ENCODE measurements around the gene HOXD10. TPM values are rescaled to one million over a fixed set of nuclear protein-coding genes. Genes with fewer than 3 reads are reported as not detected.

The HOXD10 gene
- total and polyA plus RNA-seq, 2 of the 13 experiments (the other 11 are each of a cell fraction or from before 2014, with no cell fraction given) = not detected

DNA sequence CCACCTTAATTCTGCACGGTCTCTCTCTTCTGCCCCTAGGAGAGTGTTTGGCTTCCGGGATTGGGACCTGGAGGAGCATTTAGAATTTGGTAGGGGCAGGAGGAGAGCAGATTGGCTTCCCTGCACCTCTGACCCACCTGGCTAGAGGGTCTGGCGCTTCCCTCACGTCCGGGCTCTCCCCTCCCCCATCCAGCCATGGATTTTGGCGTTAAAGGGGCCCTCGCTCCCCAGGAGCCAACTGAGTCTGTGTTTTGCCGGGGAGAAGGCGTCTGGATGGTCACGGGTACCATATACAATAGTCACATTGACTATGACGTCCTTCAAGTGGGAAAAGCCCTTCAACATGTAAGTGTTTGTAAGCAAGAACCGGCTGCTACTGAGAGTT, 47.1 kb downstream of the HOXD10 start:
- H3K4me2 ChIP-seq (ENCODE audit: low read depth, low read length) = no peak overlapping the region
- H3K4me1 ChIP-seq (ENCODE audit: insufficient read depth, low read length) = peaks cover 34% of the 10 kb centered on the region
- no peaks in the 10 kb centered on the region for H3K36me3 ChIP-seq (replicated peaks in 1 of 2; ENCODE audit: control insufficient read depth in 1 of 2, insufficient read depth in 2 of 2, low read length in 2 of 2)
- H3K9me3 ChIP-seq (ENCODE audit: low read length) = no peaks in the 10 kb centered on the region
- H3K27me3 ChIP-seq (ENCODE audit: control insufficient read depth in 1 of 2, insufficient read depth in 2 of 2, low read length in 2 of 2) = peaks cover 17 to 93% of the 10 kb centered on the region in 2 experiments
- no peak overlapping the region for H2AFZ ChIP-seq (ENCODE audit: low read length)
- TF ChIP-seq, protein P1, sequence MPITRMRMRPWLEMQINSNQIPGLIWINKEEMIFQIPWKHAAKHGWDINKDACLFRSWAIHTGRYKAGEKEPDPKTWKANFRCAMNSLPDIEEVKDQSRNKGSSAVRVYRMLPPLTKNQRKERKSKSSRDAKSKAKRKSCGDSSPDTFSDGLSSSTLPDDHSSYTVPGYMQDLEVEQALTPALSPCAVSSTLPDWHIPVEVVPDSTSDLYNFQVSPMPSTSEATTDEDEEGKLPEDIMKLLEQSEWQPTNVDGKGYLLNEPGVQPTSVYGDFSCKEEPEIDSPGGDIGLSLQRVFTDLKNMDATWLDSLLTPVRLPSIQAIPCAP (CRISPR knock-in tag; IDR thresholded peaks at IDR 0.05; ENCODE audit: low read depth) = no peak
- TF ChIP-seq ZNF550 (CRISPR knock-in tag; IDR thresholded peaks at IDR 0.05; ENCODE audit: borderline replicate concordance) = no peak
- no peak for TF ChIP-seq FOXA1 (IDR thresholded peaks at IDR 0.05)
- no peak for TF ChIP-seq FOXA1 (CRISPR knock-in tag; IDR thresholded peaks at IDR 0.05)
- no peak for TF ChIP-seq MTF1 (CRISPR knock-in tag; IDR thresholded peaks at IDR 0.05)
- TF ChIP-seq CHD4 (IDR thresholded peaks at IDR 0.05; ENCODE audit: borderline replicate concordance, low read length) = no peak
- TF ChIP-seq SRY (CRISPR knock-in tag; IDR thresholded peaks at IDR 0.05) = no peak
- no peak for TF ChIP-seq NFKB2 (CRISPR knock-in tag; IDR thresholded peaks at IDR 0.05; ENCODE audit: borderline replicate concordance)
- no peak for TF ChIP-seq MIER2 (CRISPR knock-in tag; IDR thresholded peaks at IDR 0.05)
- TF ChIP-seq YEATS2 (CRISPR knock-in tag; IDR thresholded peaks at IDR 0.05; ENCODE audit: borderline replicate concordance) = no peak
- TF ChIP-seq, protein P2, sequence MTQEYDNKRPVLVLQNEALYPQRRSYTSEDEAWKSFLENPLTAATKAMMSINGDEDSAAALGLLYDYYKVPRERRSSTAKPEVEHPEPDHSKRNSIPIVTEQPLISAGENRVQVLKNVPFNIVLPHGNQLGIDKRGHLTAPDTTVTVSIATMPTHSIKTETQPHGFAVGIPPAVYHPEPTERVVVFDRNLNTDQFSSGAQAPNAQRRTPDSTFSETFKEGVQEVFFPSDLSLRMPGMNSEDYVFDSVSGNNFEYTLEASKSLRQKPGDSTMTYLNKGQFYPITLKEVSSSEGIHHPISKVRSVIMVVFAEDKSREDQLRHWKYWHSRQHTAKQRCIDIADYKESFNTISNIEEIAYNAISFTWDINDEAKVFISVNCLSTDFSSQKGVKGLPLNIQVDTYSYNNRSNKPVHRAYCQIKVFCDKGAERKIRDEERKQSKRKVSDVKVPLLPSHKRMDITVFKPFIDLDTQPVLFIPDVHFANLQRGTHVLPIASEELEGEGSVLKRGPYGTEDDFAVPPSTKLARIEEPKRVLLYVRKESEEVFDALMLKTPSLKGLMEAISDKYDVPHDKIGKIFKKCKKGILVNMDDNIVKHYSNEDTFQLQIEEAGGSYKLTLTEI (CRISPR knock-in tag; conservative IDR thresholded peaks at IDR 0.05) = no peak
- no peak for TF ChIP-seq BRD4 (CRISPR knock-in tag; IDR thresholded peaks at IDR 0.05)
- no peak for TF ChIP-seq ZNF331 (CRISPR knock-in tag; IDR thresholded peaks at IDR 0.05)
- no peak for TF ChIP-seq ZNF264 (CRISPR knock-in tag; IDR thresholded peaks at IDR 0.05)
- intact Hi-C loops (cut with micrococcal nuclease; ENCODE audit: unreplicated experiment) (no loop called here), in situ Hi-C loops (cut with HindIII; ENCODE audit: extremely low pct_ligation_motif_present, low pct_unique_long_range_greater_than_20kb) (no loop called here)
- DNase-seq (ENCODE audit: low spot score) (no peak), FAIRE-seq (no peak), ATAC-seq (no peak)
- H3K27ac ChIP-seq (ENCODE audit: extremely low read length, insufficient read depth, low read length) = no peak overlapping the region
- ChIA-PET POLR2A (no interaction called here), CTCF (ENCODE audit: low intra/inter-chr PET ratio, low total read pairs) (no interaction called here)
- H3K9ac ChIP-seq (ENCODE audit: insufficient read depth, low read depth, low read length) = no peak overlapping the region
- 11% methylated on average over 12 of the region's 12 CpGs for WGBS (ENCODE audit: low lambda C conversion rate)
- no peaks in the 10 kb centered on the region for H4K20me1 ChIP-seq (ENCODE audit: insufficient read depth, low read length)
- H3K4me3 ChIP-seq (replicated peaks in 1 of 3; ENCODE audit: insufficient read depth in 1 of 3, low read depth in 2 of 3, low read length in 3 of 3) = no peak overlapping the region
- no peaks in the 10 kb centered on the region for H3K79me2 ChIP-seq (ENCODE audit: insufficient read depth, low read length)
- no TSS peak for BruUV-seq (replicated peaks)

All from HepG2 (cell line).